B cell (primary cell): ENCODE results near the gene DRICH1. TPM values are rescaled to one million over a fixed set of nuclear protein-coding genes. Genes with fewer than 3 reads are reported as not detected.
A peak's percentile ranks its signal among the peaks of the same experiment; 100 is the strongest.

Source experiments
- ATAC-seq: fragments of 200-7000 bp; cut with Tn5 transposase; one replicate; pipeline ENCODE4 v1.10.0; 2021; ENCODE audit warnings: low read depth, mild to moderate bottlenecking, moderate number of reproducible peaks, moderate library complexity
- CTCF ChIA-PET: fragments of 350-600 bp; sonication (Branson Sonifier 250); formaldehyde crosslinking; loops from one replicate; lab custom pipeline; 2021; ENCODE audit warnings: antibody characterized with exemption, inconsistent platforms; lab: Charles Lee
- POLR2A ChIA-PET: fragments of 350-600 bp; sonication (Branson Sonifier 250); formaldehyde crosslinking; loops from one replicate; lab custom pipeline; 2021; ENCODE audit warnings: antibody characterized with exemption; lab: Charles Lee
- DNase-seq: peaks from one replicate; pipeline ENCODE4 v3.0.0; 2013
- H2AFZ ChIP-seq: 2 replicates; pipeline ENCODE4 v1.6.1; 2012; ENCODE audit warnings: mild to moderate bottlenecking, low read depth, low read length; ENCODE audit not compliant: insufficient read depth, poor library complexity, severe bottlenecking
- H3K27ac ChIP-seq, 2 donors: 1 replicate in 1 of 2; 2 replicates in 1 of 2; pipeline ENCODE4 v1.5.1; 2012 to 2013; ENCODE audit warnings: low read length in 2 of 2, mild to moderate bottlenecking in 2 of 2, moderate library complexity in 1 of 2
- H3K27me3 ChIP-seq, 4 experiments: fragments of 200-600 bp in 1 of 4; sonication (generic) in 1 of 4; replicated peaks in 1 of 4; 1 replicate in 2 of 4; 2 replicates in 2 of 4; pipeline versions ENCODE4 v1.6.1 to v1.7.0; 2013 to 2016; ENCODE audit warnings: low read length in 3 of 4, mild to moderate bottlenecking in 2 of 4, mixed read lengths in 1 of 4, moderate library complexity in 1 of 4; ENCODE audit not compliant: insufficient read depth in 4 of 4, control insufficient read depth in 3 of 4; ENCODE audit errors: control extremely low read depth in 1 of 4
- H3K36me3 ChIP-seq, 2 experiments: replicated peaks in 1 of 2; 1 replicate in 1 of 2; 2 replicates in 1 of 2; pipeline versions ENCODE4 v1.6.1 to v1.7.1; 2013; ENCODE audit warnings: low read length in 1 of 2; ENCODE audit not compliant: insufficient read depth in 2 of 2, control insufficient read depth in 1 of 2; ENCODE audit errors: control extremely low read depth in 1 of 2, extremely low read depth in 1 of 2
- H3K4me1 ChIP-seq, 2 donors: fragments of 200-600 bp in 1 of 2; sonication (generic) in 1 of 2; 1 replicate in 1 of 2; 2 replicates in 1 of 2; pipeline versions ENCODE4 v1.5.1 to v1.6.1; 2013 to 2017; ENCODE audit warnings: low read length in 2 of 2; ENCODE audit not compliant: control insufficient read depth in 2 of 2, insufficient read depth in 2 of 2
- H3K4me2 ChIP-seq: replicated peaks from 2 replicates; pipeline ENCODE3; 2012; ENCODE audit warnings: mild to moderate bottlenecking, low read depth, low read length; ENCODE audit not compliant: poor library complexity, severe bottlenecking
- H3K4me3 ChIP-seq, 5 experiments: fragments of 200-600 bp in 1 of 5; sonication (generic) in 1 of 5; 1 replicate in 3 of 5; 2 replicates in 2 of 5; pipeline versions ENCODE4 v1.5.1 to v1.7.0; 2011 to 2016; ENCODE audit warnings: low read length in 4 of 5, mild to moderate bottlenecking in 4 of 5, low read depth in 2 of 5, control low read depth in 1 of 5, moderate library complexity in 1 of 5; ENCODE audit not compliant: insufficient read depth in 1 of 5; ENCODE audit errors: control extremely low read depth in 1 of 5, extremely low read depth in 1 of 5
- H3K79me2 ChIP-seq: fragments of 200-600 bp; sonication (generic); one replicate; pipeline ENCODE4 v1.6.0; 2016; ENCODE audit warnings: low read length; ENCODE audit not compliant: control insufficient read depth, insufficient read depth
- H3K9ac ChIP-seq: fragments of 200-600 bp; sonication (generic); 2 replicates; pipeline ENCODE4 v1.6.1; 2017; ENCODE audit warnings: mild to moderate bottlenecking, low read length, moderate library complexity
- H3K9me3 ChIP-seq, 3 donors: one replicate each; pipeline versions ENCODE4 v1.6.1 to v1.7.1; 2013; ENCODE audit warnings: low read length in 2 of 3; ENCODE audit not compliant: control insufficient read depth in 2 of 3, insufficient read depth in 1 of 3; ENCODE audit errors: control extremely low read depth in 1 of 3
- H4K20me1 ChIP-seq: 2 replicates; pipeline ENCODE4 v1.6.0; 2012; ENCODE audit warnings: mild to moderate bottlenecking, low read length; ENCODE audit not compliant: insufficient read depth, control insufficient read depth, poor library complexity, severe bottlenecking
- H3K27ac Mint-ChIP-seq: one replicate; pipeline ENCODE4 v1.8.0; 2021; ENCODE audit warnings: mixed read lengths
- H3K27me3 Mint-ChIP-seq: one replicate; pipeline ENCODE4 v1.8.0; 2021; ENCODE audit warnings: mixed read lengths
- H3K4me1 Mint-ChIP-seq: one replicate; pipeline ENCODE4 v1.8.0; 2021; ENCODE audit warnings: mixed read lengths
- H3K4me3 Mint-ChIP-seq: one replicate; pipeline ENCODE4 v1.8.0; 2021; ENCODE audit warnings: mixed read lengths
- H3K9me3 Mint-ChIP-seq: one replicate; pipeline ENCODE4 v1.8.0; 2022; ENCODE audit warnings: mixed read lengths; ENCODE audit not compliant: insufficient read depth
- EZH2 ChIP-seq: IDR thresholded peaks from 2 replicates; pipeline ENCODE4 v1.6.1; 2012; ENCODE audit warnings: borderline replicate concordance, low read depth, mild to moderate bottlenecking, moderate library complexity, low read length; ENCODE audit not compliant: insufficient read depth, poor library complexity, severe bottlenecking
- WGBS: methylation state at CpG from one replicate; pipeline ENCODE4 v1.1.5; 2013; ENCODE audit warnings: missing lambda C conversion rate; ENCODE audit not compliant: insufficient coverage; 5-methylcytosine and 5-hydroxymethylcytosine counted together
- intact Hi-C: fragments of 100-400 bp; cut with micrococcal nuclease; formaldehyde crosslinking; loops from one replicate; pipeline ENCODE4 v1.10.0; 2022
- polyA plus RNA-seq: library from polyadenylated mRNA; depleted of rRNA; stranded (reverse); fragments of >200 nt; gene quantifications from 2 replicates; pipeline ENCODE4 v1.2.3, GENCODE V29; 2012
- total RNA-seq, 2 donors: library from RNA; stranded (reverse); fragments of 120-200 nt in 1 of 2; gene quantifications; 1 replicate in 1 of 2; 2 replicates in 1 of 2; pipeline versions ENCODE4 v1.2.3 to v1.2.4, GENCODE V29; 2013 to 2022
- TF ChIP-seq, protein P1 (sequence below): fragments of 200-600 bp; IDR thresholded peaks from one replicate; pipeline ENCODE4 v1.8.0; 2022; ENCODE audit warnings: antibody characterized with exemption, mild to moderate bottlenecking

Gene DRICH1
- total and polyA plus RNA-seq, 2 donors (not counting 1 experiment from before 2014, with no cell fraction given): 0.37 to 1.5 TPM

DNA sequence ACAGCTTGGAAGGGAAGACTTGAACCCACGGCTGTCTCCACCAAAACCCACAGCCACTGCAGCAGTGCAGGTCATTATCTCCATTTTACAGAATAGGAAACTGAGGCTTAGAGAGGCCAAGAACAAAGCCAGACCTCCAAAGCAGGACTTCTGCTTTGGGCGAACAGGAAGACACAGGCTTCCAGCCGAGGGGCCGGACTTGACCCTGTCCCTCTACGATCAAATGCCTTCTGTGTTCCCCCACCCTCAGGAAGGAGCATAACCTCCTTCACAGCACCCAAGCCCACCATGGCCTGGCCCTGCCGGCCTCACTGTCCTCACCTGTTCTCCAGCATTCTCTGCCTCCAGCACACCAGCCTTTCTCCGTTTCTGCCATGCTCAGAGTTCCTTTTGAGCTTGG lies 67.8 kb downstream of the DRICH1 start:
- intact Hi-C loops: no loop called here
- Histone ChIP-seq H3K27me3 (peaks cover 0 to 36% (median 13%) of the 10 kb centered on the region in 4 experiments), H3K36me3 (no peaks in the 10 kb centered on the region), H3K9ac (no peak overlapping the region), H3K4me2 (no peak overlapping the region), H3K4me3 (no peak overlapping the region), H2AFZ (no peak overlapping the region), H4K20me1 (no peaks in the 10 kb centered on the region), H3K27ac (no peak overlapping the region), H3K9me3 (peaks cover 0 to 11% (median 0%) of the 10 kb centered on the region in 3 donors), H3K79me2 (no peaks in the 10 kb centered on the region), H3K4me1 (peaks cover 8 to 10% of the 10 kb centered on the region in 2 donors)
- CTCF ChIA-PET: interaction anchor here (1.7 kb wide), 1 partner anchor 27 kb away, joined by 6 read pairs; no protein-coding TSS in a partner anchor
- Mint-ChIP-seq H3K27me3 (peaks cover 38% of the 10 kb centered on the region), H3K4me3 (peak overlapping the region; percentile 26), H3K4me1 (peaks cover 7% of the 10 kb centered on the region), H3K9me3 (no peaks in the 10 kb centered on the region), H3K27ac (no peak overlapping the region)
- no peak for DNase-seq
- 52% methylated on average over 7 of the region's 7 CpGs for WGBS
- TF ChIP-seq EZH2: no peak
- TF ChIP-seq, protein P1, sequence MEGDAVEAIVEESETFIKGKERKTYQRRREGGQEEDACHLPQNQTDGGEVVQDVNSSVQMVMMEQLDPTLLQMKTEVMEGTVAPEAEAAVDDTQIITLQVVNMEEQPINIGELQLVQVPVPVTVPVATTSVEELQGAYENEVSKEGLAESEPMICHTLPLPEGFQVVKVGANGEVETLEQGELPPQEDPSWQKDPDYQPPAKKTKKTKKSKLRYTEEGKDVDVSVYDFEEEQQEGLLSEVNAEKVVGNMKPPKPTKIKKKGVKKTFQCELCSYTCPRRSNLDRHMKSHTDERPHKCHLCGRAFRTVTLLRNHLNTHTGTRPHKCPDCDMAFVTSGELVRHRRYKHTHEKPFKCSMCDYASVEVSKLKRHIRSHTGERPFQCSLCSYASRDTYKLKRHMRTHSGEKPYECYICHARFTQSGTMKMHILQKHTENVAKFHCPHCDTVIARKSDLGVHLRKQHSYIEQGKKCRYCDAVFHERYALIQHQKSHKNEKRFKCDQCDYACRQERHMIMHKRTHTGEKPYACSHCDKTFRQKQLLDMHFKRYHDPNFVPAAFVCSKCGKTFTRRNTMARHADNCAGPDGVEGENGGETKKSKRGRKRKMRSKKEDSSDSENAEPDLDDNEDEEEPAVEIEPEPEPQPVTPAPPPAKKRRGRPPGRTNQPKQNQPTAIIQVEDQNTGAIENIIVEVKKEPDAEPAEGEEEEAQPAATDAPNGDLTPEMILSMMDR: no peak
- ATAC-seq: no peak
- POLR2A ChIA-PET: no interaction called here

DNA sequence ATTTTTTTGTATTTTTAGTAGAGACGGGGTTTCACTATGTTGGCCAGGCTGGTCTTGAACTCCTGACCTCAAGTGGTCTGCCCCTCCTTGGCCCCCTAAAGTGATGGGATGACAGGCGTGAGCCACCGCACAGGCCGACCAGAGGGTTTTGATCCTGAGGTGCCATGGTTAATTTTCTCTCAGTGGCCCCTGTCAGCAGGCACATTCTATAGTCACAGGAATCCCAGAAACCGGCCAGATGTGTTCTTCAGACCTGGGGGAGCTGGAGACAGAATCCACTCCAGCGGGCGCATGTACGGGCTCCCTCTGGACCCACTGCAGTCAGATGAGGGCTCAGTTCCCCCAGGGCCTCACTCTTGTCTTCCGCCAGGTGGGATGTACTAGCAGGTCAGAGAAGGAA lies 69.0 kb downstream of the DRICH1 start:
- intact Hi-C loops: no loop called here
- Histone ChIP-seq H3K4me1 (peaks cover 8 to 10% of the 10 kb centered on the region in 2 donors), H3K79me2 (no peaks in the 10 kb centered on the region), H3K9ac (no peak overlapping the region), H4K20me1 (no peaks in the 10 kb centered on the region), H3K4me3 (no peak overlapping the region), H3K27me3 (peaks cover 0 to 36% (median 13%) of the 10 kb centered on the region in 4 experiments), H3K9me3 (peaks cover 0 to 11% (median 0%) of the 10 kb centered on the region in 3 donors), H3K36me3 (no peaks in the 10 kb centered on the region), H2AFZ (no peak overlapping the region), H3K27ac (no peak overlapping the region), H3K4me2 (no peak overlapping the region)
- ATAC-seq (no peak), DNase-seq (no peak)
- WGBS: 71% methylated on average over 8 of the region's 9 CpGs
- Mint-ChIP-seq H3K27me3 (peaks cover 44% of the 10 kb centered on the region), H3K4me1 (peaks cover 7% of the 10 kb centered on the region), H3K4me3 (no peak overlapping the region), H3K27ac (no peak overlapping the region), H3K9me3 (no peaks in the 10 kb centered on the region)
- TF ChIP-seq EZH2: no peak
- TF ChIP-seq, protein P1: no peak
- CTCF ChIA-PET: interaction anchor here (1.7 kb wide), 1 partner anchor 28 kb away, joined by 6 read pairs; no protein-coding TSS in a partner anchor
- POLR2A ChIA-PET: interaction anchor here (0.7 kb wide), 1 partner anchor 854 kb away, joined by 6 read pairs; no protein-coding TSS in a partner anchor
